Loucy (cell line): Measurements from ENCODE around the gene ACOT2.
"Not testable (repeated sequence)": the region's sequence is repeated elsewhere in the genome, so short reads cannot be mapped to it uniquely, and the experiment has no call there.

ENCODE experiments used
- H2AFZ ChIP-seq: fragments of 200-600 bp; sonication (generic); 2 replicates; pipeline ENCODE4 v1.6.0; 2016; ENCODE audit warnings: antibody characterized with exemption, mild to moderate bottlenecking, low read length, moderate library complexity
- H3F3A ChIP-seq: fragments of 200-600 bp; 2 replicates; pipeline ENCODE4 v1.6.0; 2016; ENCODE audit warnings: antibody characterized with exemption, low read depth, mild to moderate bottlenecking
- H3K27me3 ChIP-seq: fragments of 200-600 bp; sonication (generic); 2 replicates; pipeline ENCODE4 v1.6.1; 2014; ENCODE audit warnings: low read length, mild to moderate bottlenecking; ENCODE audit not compliant: insufficient read depth, poor library complexity, severe bottlenecking
- H3K36me3 ChIP-seq: fragments of 200-600 bp; sonication (generic); 2 replicates; pipeline ENCODE4 v1.6.1; 2016; ENCODE audit warnings: low read length; ENCODE audit not compliant: insufficient read depth
- H3K4me1 ChIP-seq: fragments of 200-600 bp; sonication (generic); 2 replicates; pipeline ENCODE4 v1.5.1; 2014; ENCODE audit warnings: low read length, mild to moderate bottlenecking; ENCODE audit not compliant: insufficient read depth, poor library complexity, severe bottlenecking
- H3K4me2 ChIP-seq: fragments of 200-600 bp; sonication (generic); 2 replicates; pipeline ENCODE4 v1.6.0; 2014; ENCODE audit warnings: antibody characterized with exemption, low read length, low read depth, mild to moderate bottlenecking; ENCODE audit not compliant: poor library complexity, severe bottlenecking
- H3K4me3 ChIP-seq: fragments of 200-600 bp; sonication (generic); 2 replicates; pipeline ENCODE4 v1.5.1; 2014; ENCODE audit warnings: low read length, mild to moderate bottlenecking, mixed read lengths; ENCODE audit not compliant: poor library complexity, severe bottlenecking
- H3K79me2 ChIP-seq: fragments of 200-600 bp; sonication (generic); 2 replicates; pipeline ENCODE4 v1.6.1; 2014; ENCODE audit warnings: low read length; ENCODE audit not compliant: insufficient read depth
- H3K9ac ChIP-seq: fragments of 200-600 bp; sonication (generic); 2 replicates; pipeline ENCODE4 v1.6.0; 2014; ENCODE audit warnings: mild to moderate bottlenecking, low read depth, low read length, moderate library complexity; ENCODE audit not compliant: poor library complexity, severe bottlenecking
- H3K9me2 ChIP-seq: fragments of 200-600 bp; sonication (generic); replicated peaks from 2 replicates; pipeline ENCODE4 v1.6.1; 2016; ENCODE audit warnings: low read depth, low read length, mixed read lengths
- H3K9me3 ChIP-seq: fragments of 200-600 bp; sonication (generic); 2 replicates; pipeline ENCODE4 v1.6.1; 2014; ENCODE audit warnings: mild to moderate bottlenecking, antibody characterized with exemption, low read length, low read depth; ENCODE audit not compliant: insufficient read depth
- H4K20me1 ChIP-seq: fragments of 200-600 bp; sonication (generic); 2 replicates; pipeline ENCODE4 v1.6.0; 2014; ENCODE audit warnings: antibody characterized with exemption, low read length, mild to moderate bottlenecking; ENCODE audit not compliant: insufficient read depth, poor library complexity, severe bottlenecking
- CTCF ChIP-seq: fragments of 200-600 bp; sonication (generic); conservative IDR thresholded peaks from 2 replicates; pipeline ENCODE4 v1.5.1; 2014; ENCODE audit warnings: mild to moderate bottlenecking, antibody characterized with exemption, low read length
- EZH2phosphoT487 ChIP-seq: fragments of 200-600 bp; IDR thresholded peaks from 2 replicates; pipeline ENCODE4 v1.6.1; 2018; ENCODE audit warnings: antibody characterized with exemption, mild to moderate bottlenecking, moderate library complexity, borderline replicate concordance

The ACOT2 gene

DNA sequence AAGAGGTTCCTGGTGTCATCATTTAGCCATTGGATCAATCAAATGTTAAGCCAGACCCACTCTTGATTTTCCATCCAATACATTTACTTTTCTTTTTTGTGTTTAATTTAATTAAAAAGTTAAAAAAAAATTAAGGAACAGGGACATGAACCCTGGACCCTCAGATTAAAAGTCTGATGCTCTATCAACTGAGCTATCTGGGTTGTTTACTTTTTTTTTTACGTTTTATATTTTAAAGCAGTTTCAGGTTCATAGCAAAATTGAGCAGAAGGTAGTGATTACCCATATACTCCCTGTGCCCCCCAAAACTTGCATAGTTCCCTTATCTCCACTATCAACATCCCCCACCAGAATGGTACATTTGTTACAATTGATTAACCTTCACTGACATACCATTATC lies 19.7 kb downstream of the ACOT2 start:
- H4K20me1 ChIP-seq: no peaks in the 10 kb centered on the region
- no peak overlapping the region for H3K4me2 ChIP-seq
- no peak overlapping the region for H3K4me3 ChIP-seq
- H3K79me2 ChIP-seq: no peaks in the 10 kb centered on the region
- H3K4me1 ChIP-seq: no peaks in the 10 kb centered on the region
- no peak overlapping the region for H3K9ac ChIP-seq
- no peaks in the 10 kb centered on the region for H3K9me2 ChIP-seq
- TF ChIP-seq EZH2phosphoT487 (no peak), CTCF (no peak)
- no peaks in the 10 kb centered on the region for H3K27me3 ChIP-seq
- no peaks in the 10 kb centered on the region for H3K9me3 ChIP-seq
- H2AFZ ChIP-seq: no peak overlapping the region
- no peaks in the 10 kb centered on the region for H3K36me3 ChIP-seq
- no peaks in the 10 kb centered on the region for H3F3A ChIP-seq

DNA sequence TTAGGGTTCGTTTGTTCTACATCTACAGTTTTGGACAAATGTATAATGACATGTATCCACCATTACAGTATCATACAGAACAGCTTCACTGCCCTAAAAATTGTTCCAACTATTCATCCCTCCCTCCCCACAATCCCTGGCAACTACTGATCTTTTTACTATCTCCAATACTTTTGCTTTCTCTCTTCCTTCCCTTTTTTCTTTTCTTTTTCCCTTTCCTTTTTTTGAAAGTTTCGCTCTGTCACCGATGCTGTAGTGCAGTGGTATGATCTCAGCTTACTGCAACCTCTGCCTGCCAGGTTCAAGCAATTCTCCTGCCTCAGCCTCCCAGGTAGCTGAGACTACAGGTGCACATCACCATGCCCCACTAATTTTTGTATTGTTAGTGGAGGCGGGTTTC lies 20.1 kb downstream of the ACOT2 start:
- Histone ChIP-seq H3K4me3 (no peak overlapping the region), H3K79me2 (no peaks in the 10 kb centered on the region), H4K20me1 (no peaks in the 10 kb centered on the region), H3K27me3 (no peaks in the 10 kb centered on the region), H3F3A (no peaks in the 10 kb centered on the region), H3K9ac (no peak overlapping the region), H3K36me3 (no peaks in the 10 kb centered on the region), H3K9me3 (no peaks in the 10 kb centered on the region), H3K4me1 (no peaks in the 10 kb centered on the region), H2AFZ (no peak overlapping the region), H3K4me2 (no peak overlapping the region), H3K9me2 (no peaks in the 10 kb centered on the region)
- TF ChIP-seq CTCF (no peak), EZH2phosphoT487 (no peak)

GRCh38 chr14:73590673-73591004 lies 21.6 kb downstream of the ACOT2 start:
- H3K36me3 ChIP-seq, H3K79me2 ChIP-seq, H3K9ac ChIP-seq, H3K4me3 ChIP-seq, H4K20me1 ChIP-seq, H3K4me1 ChIP-seq, H3K9me3 ChIP-seq, H3F3A ChIP-seq, H3K4me2 ChIP-seq, H2AFZ ChIP-seq, H3K27me3 ChIP-seq, H3K9me2 ChIP-seq: not testable (repeated sequence)

- peak within 1 kb of the TSS; percentile 36; the same call in 1 of the 2 replicates for H2AFZ ChIP-seq
Measured at GRCh38 chr14:73591690-73592449, 22.9 kb downstream of the ACOT2 start, which contains the start of gene ACOT4. TSS of gene ACOT4 (plus strand) at chr14:73591873. CDS start at chr14:73591960, 87 bp downstream.

More at GRCh38 chr14:73591690-73592449, 22.9 kb downstream of the ACOT2 start, which contains the start of gene ACOT4:
- peak within 1 kb of the TSS; percentile 25 for H3K4me3 ChIP-seq
- H3F3A ChIP-seq: no peaks in the 10 kb centered on the region
- no peak within 1 kb of the TSS for H3K9ac ChIP-seq
- no peak for TF ChIP-seq CTCF
- no peaks in the 10 kb centered on the region for H3K27me3 ChIP-seq
- H3K4me2 ChIP-seq: peak within 1 kb of the TSS; percentile 42
- no peaks in the 10 kb centered on the region for H4K20me1 ChIP-seq
- H3K9me2 ChIP-seq: no peaks in the 10 kb centered on the region
- no peaks in the 10 kb centered on the region for H3K36me3 ChIP-seq
- H3K79me2 ChIP-seq: no peaks in the 10 kb centered on the region
- no peaks in the 10 kb centered on the region for H3K4me1 ChIP-seq
- no peaks in the 10 kb centered on the region for H3K9me3 ChIP-seq
